ENCODE measurements around the gene TMTC1.

The TMTC1 gene

DNA sequence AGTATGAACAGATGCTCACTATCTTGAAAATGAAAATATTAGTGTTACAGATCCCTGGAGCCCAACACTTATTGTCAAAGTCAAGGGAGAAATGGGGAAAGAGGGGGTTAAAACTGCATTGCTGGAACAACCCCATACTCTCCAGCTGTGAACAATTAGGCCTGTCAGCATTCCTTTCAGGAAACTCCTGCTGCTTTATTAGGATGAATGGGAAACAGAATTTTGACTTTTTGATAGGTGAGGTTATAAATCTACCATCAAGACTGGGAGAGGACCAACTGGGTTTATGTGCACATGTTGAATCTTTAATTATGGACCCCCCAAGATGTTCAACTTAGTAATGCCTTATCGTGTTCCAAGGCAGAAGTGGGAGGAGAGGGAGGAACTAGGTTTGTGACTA, 85.0 kb downstream of the TMTC1 start:
- H3K4me3 ChIP-seq (ENCODE audit: low read depth, low read length) = no peak overlapping the region
- TF ChIP-seq MYC (IDR thresholded peaks at IDR 0.05; ENCODE audit: low read depth, low read length) = no peak
- no peak for TF ChIP-seq POLR2A (IDR thresholded peaks at IDR 0.05; ENCODE audit: extremely low read depth, insufficient read length)
- TF ChIP-seq MAX (IDR thresholded peaks at IDR 0.05; ENCODE audit: low read depth, low read length) = no peak
- TF ChIP-seq, protein P1, sequence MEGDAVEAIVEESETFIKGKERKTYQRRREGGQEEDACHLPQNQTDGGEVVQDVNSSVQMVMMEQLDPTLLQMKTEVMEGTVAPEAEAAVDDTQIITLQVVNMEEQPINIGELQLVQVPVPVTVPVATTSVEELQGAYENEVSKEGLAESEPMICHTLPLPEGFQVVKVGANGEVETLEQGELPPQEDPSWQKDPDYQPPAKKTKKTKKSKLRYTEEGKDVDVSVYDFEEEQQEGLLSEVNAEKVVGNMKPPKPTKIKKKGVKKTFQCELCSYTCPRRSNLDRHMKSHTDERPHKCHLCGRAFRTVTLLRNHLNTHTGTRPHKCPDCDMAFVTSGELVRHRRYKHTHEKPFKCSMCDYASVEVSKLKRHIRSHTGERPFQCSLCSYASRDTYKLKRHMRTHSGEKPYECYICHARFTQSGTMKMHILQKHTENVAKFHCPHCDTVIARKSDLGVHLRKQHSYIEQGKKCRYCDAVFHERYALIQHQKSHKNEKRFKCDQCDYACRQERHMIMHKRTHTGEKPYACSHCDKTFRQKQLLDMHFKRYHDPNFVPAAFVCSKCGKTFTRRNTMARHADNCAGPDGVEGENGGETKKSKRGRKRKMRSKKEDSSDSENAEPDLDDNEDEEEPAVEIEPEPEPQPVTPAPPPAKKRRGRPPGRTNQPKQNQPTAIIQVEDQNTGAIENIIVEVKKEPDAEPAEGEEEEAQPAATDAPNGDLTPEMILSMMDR (IDR thresholded peaks at IDR 0.05; ENCODE audit: low read depth, low read length) = no peak
- DNase-seq (ENCODE audit: low read depth) = no peak

GRCh38 chr12:29695800-29696199, 87.9 kb downstream of the TMTC1 start:
- TF ChIP-seq MYC (IDR thresholded peaks at IDR 0.05; ENCODE audit: low read depth, low read length) (no peak), MAX (IDR thresholded peaks at IDR 0.05; ENCODE audit: low read depth, low read length) (no peak), POLR2A (IDR thresholded peaks at IDR 0.05; ENCODE audit: extremely low read depth, insufficient read length) (no peak)
- TF ChIP-seq, protein P1 (IDR thresholded peaks at IDR 0.05; ENCODE audit: low read depth, low read length) = no peak
- no peak overlapping the region for H3K4me3 ChIP-seq (ENCODE audit: low read depth, low read length)
- DNase-seq (ENCODE audit: low read depth) = no peak

DNA sequence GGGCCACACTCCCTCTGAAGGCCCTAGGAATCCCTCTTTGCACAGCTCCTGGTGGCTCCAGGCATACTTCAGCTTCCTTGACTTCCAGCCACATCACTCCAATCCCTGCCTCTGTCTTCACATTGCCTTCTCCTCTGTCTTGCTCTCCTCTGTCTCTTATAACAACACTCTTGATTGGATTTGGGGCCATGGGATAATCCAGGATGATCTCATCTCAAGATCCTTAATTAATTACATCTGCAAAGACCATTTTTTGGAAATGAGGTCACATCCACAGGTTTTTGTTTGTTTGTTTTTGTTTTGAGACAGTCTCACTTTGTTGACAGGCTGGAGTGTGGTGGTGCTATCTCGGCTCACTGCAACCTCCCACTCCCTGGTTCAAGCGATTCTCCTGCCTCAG, 88.7 kb downstream of the TMTC1 start:
- TF ChIP-seq MAX (IDR thresholded peaks at IDR 0.05; ENCODE audit: low read depth, low read length) (no peak), POLR2A (IDR thresholded peaks at IDR 0.05; ENCODE audit: extremely low read depth, insufficient read length) (no peak), MYC (IDR thresholded peaks at IDR 0.05; ENCODE audit: low read depth, low read length) (no peak)
- TF ChIP-seq, protein P1 (IDR thresholded peaks at IDR 0.05; ENCODE audit: low read depth, low read length) = no peak
- DNase-seq (ENCODE audit: low read depth) = no peak
- H3K4me3 ChIP-seq (ENCODE audit: low read depth, low read length) = no peak overlapping the region

GRCh38 chr12:29694002-29694401, 89.7 kb downstream of the TMTC1 start:
- TF ChIP-seq, protein P1 (IDR thresholded peaks at IDR 0.05; ENCODE audit: low read depth, low read length) = no peak
- TF ChIP-seq MYC (IDR thresholded peaks at IDR 0.05; ENCODE audit: low read depth, low read length) (no peak), MAX (IDR thresholded peaks at IDR 0.05; ENCODE audit: low read depth, low read length) (no peak), POLR2A (IDR thresholded peaks at IDR 0.05; ENCODE audit: extremely low read depth, insufficient read length) (no peak)
- H3K4me3 ChIP-seq (ENCODE audit: low read depth, low read length) = no peak overlapping the region
- no peak for DNase-seq (ENCODE audit: low read depth)

GRCh38 chr12:29692237-29692636, 91.5 kb downstream of the TMTC1 start:
- no peak for DNase-seq (ENCODE audit: low read depth)
- TF ChIP-seq POLR2A (IDR thresholded peaks at IDR 0.05; ENCODE audit: extremely low read depth, insufficient read length) = no peak
- TF ChIP-seq MYC (IDR thresholded peaks at IDR 0.05; ENCODE audit: low read depth, low read length) = no peak
- TF ChIP-seq MAX (IDR thresholded peaks at IDR 0.05; ENCODE audit: low read depth, low read length) = no peak
- TF ChIP-seq, protein P1 (IDR thresholded peaks at IDR 0.05; ENCODE audit: low read depth, low read length) = no peak

More at GRCh38 chr12:29692237-29692636, 91.5 kb downstream of the TMTC1 start:
- H3K4me3 ChIP-seq (ENCODE audit: low read depth, low read length) = no peak overlapping the region

All from NB4 (cell line).